ENCODE data around the gene ZNF155. TPM values are rescaled to one million over a fixed set of nuclear protein-coding genes. Genes with fewer than 3 reads are reported as not detected.

Gene ZNF155
- total and polyA plus RNA-seq, 8 donors, result 7.2 to 20.6 (median 17.0) TPM

DNA sequence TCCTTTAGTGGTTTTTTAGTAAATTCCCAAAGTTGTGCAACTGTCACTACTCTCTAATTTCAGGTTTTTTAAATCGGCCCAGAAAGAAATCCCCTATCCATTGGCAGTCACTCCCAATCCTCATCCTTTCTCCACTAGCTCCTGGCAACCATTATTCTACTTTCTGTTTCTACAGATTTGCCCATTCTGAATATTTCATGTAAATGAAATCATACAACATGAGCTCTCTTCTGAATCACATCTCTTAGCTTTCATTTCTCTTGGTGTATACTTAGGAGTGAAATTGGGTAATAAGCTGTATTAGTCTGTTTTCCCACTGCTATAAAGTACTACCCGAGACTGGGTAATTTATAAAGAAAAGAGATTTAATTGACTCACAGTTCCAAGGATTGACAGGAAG, 58.2 kb downstream of the ZNF155 start:
- intact Hi-C loops (cut with DNase I), result no loop called here
- Histone ChIP-seq H3K27ac (no peak overlapping the region), H3K9me3 (peaks cover 0 to 65% of the 10 kb centered on the region in 2 donors), H3K36me3 (no peaks in the 10 kb centered on the region), H3K4me1 (no peaks in the 10 kb centered on the region), H3K4me3 (no peak overlapping the region), H3K27me3 (peaks cover 0 to under 1% of the 10 kb centered on the region in 2 donors)
- DNase-seq (no peak), ATAC-seq (no peak)
- TF ChIP-seq, protein P1, sequence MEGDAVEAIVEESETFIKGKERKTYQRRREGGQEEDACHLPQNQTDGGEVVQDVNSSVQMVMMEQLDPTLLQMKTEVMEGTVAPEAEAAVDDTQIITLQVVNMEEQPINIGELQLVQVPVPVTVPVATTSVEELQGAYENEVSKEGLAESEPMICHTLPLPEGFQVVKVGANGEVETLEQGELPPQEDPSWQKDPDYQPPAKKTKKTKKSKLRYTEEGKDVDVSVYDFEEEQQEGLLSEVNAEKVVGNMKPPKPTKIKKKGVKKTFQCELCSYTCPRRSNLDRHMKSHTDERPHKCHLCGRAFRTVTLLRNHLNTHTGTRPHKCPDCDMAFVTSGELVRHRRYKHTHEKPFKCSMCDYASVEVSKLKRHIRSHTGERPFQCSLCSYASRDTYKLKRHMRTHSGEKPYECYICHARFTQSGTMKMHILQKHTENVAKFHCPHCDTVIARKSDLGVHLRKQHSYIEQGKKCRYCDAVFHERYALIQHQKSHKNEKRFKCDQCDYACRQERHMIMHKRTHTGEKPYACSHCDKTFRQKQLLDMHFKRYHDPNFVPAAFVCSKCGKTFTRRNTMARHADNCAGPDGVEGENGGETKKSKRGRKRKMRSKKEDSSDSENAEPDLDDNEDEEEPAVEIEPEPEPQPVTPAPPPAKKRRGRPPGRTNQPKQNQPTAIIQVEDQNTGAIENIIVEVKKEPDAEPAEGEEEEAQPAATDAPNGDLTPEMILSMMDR (IDR thresholded peaks at IDR 0.05), result no peak

Other genes starting within 250 kb of the ZNF155 start
- 10 to 100 TPM; 40.9 to 49.6 TPM for gene SMG9, start 229.2 kb upstream of the ZNF155 start, total RNA-seq
- gene SMG9, start 229.2 kb upstream of the ZNF155 start, polyA plus RNA-seq (ENCODE audit: insufficient read length in 6 of 6), result 10 to 100 TPM; 48.5 to 66.2 (median 55.7) TPM
- gene KCNN4, start 203.2 kb upstream of the ZNF155 start, total RNA-seq, result 10 to 100 TPM in 1 of 2 donors, 1 to 10 TPM in 1; 9.6 to 21.5 TPM
- 1 to 10 TPM in 5 of 6 donors, under 1 TPM in 1; 0.67 to 4.3 (median 2.0) TPM for gene KCNN4, start 203.2 kb upstream of the ZNF155 start, polyA plus RNA-seq (ENCODE audit: insufficient read length in 6 of 6)
- 1 to 10 TPM; 2.2 to 6.3 TPM for gene LYPD5, start 181.7 kb upstream of the ZNF155 start, total RNA-seq
- under 1 TPM; 0.20 to 0.80 (median 0.46) TPM for gene LYPD5, start 181.7 kb upstream of the ZNF155 start, polyA plus RNA-seq (ENCODE audit: insufficient read length in 6 of 6)
- 10 to 100 TPM in 1 of 2 donors, 1 to 10 TPM in 1; 8.1 to 10.4 TPM for gene ZNF283, start 156.9 kb upstream of the ZNF155 start, total RNA-seq
- gene ZNF283, start 156.9 kb upstream of the ZNF155 start, polyA plus RNA-seq (ENCODE audit: insufficient read length in 6 of 6), result 10 to 100 TPM; 19.2 to 26.8 (median 22.6) TPM
- 1 to 10 TPM; 2.1 to 6.1 TPM for gene ZNF404, start 100.2 kb upstream of the ZNF155 start, total RNA-seq
- 10 to 100 TPM; 16.0 to 22.6 (median 21.1) TPM for gene ZNF404, start 100.2 kb upstream of the ZNF155 start, polyA plus RNA-seq (ENCODE audit: insufficient read length in 6 of 6)
- 10 to 100 TPM; 12.9 to 13.4 TPM for gene ZNF45, start 48.9 kb upstream of the ZNF155 start, total RNA-seq
- 10 to 100 TPM; 30.1 to 33.4 (median 32.1) TPM for gene ZNF45, start 48.9 kb upstream of the ZNF155 start, polyA plus RNA-seq (ENCODE audit: insufficient read length in 6 of 6)
- 1 to 10 TPM; 4.3 to 6.5 TPM for gene ZNF221, start 33.0 kb upstream of the ZNF155 start, total RNA-seq
- 10 to 100 TPM in 1 of 6 donors, 1 to 10 TPM in 5; 6.4 to 11.9 (median 9.4) TPM for gene ZNF221, start 33.0 kb upstream of the ZNF155 start, polyA plus RNA-seq (ENCODE audit: insufficient read length in 6 of 6)
- gene ZNF230, start 18.8 kb downstream of the ZNF155 start, total RNA-seq, result 1 to 10 TPM; 4.0 to 8.1 TPM
- gene ZNF230, start 18.8 kb downstream of the ZNF155 start, polyA plus RNA-seq (ENCODE audit: insufficient read length in 6 of 6), result 10 to 100 TPM in 1 of 6 donors, 1 to 10 TPM in 5; 7.9 to 10.7 (median 9.4) TPM
- gene ZNF222, start 41.2 kb downstream of the ZNF155 start, total RNA-seq, result 1 to 10 TPM; 3.2 to 3.4 TPM
- gene ZNF222, start 41.2 kb downstream of the ZNF155 start, polyA plus RNA-seq (ENCODE audit: insufficient read length in 6 of 6), result 10 to 100 TPM in 5 of 6 donors, 1 to 10 TPM in 1; 9.6 to 13.4 (median 10.4) TPM
- gene ZNF223, start 67.8 kb downstream of the ZNF155 start, total RNA-seq, result 1 to 10 TPM; 5.0 to 5.1 TPM
- gene ZNF223, start 67.8 kb downstream of the ZNF155 start, polyA plus RNA-seq (ENCODE audit: insufficient read length in 6 of 6), result 10 to 100 TPM; 11.9 to 16.1 (median 14.1) TPM
- gene ZNF284, start 88.0 kb downstream of the ZNF155 start, total RNA-seq, result 1 to 10 TPM; 2.4 to 3.3 TPM
- gene ZNF284, start 88.0 kb downstream of the ZNF155 start, polyA plus RNA-seq (ENCODE audit: insufficient read length in 6 of 6), result 1 to 10 TPM; 6.1 to 9.9 (median 7.4) TPM
- gene ZNF224, start 110.2 kb downstream of the ZNF155 start, total RNA-seq, result 10 to 100 TPM; 21.6 to 21.7 TPM
- 10 to 100 TPM; 43.2 to 52.7 (median 50.9) TPM for gene ZNF224, start 110.2 kb downstream of the ZNF155 start, polyA plus RNA-seq (ENCODE audit: insufficient read length in 6 of 6)
- gene ZNF225, start 129.2 kb downstream of the ZNF155 start, total RNA-seq, result 1 to 10 TPM; 4.5 to 5.4 TPM
- 10 to 100 TPM; 11.4 to 14.5 (median 11.6) TPM for gene ZNF225, start 129.2 kb downstream of the ZNF155 start, polyA plus RNA-seq (ENCODE audit: insufficient read length in 6 of 6)
- gene ZNF234, start 157.4 kb downstream of the ZNF155 start, total RNA-seq, result 10 to 100 TPM; 11.2 to 13.0 TPM
- gene ZNF234, start 157.4 kb downstream of the ZNF155 start, polyA plus RNA-seq (ENCODE audit: insufficient read length in 6 of 6), result 10 to 100 TPM; 16.1 to 22.2 (median 20.9) TPM
- gene ZNF226, start 180.9 kb downstream of the ZNF155 start, total RNA-seq, result 10 to 100 TPM; 14.5 to 20.6 TPM
- 10 to 100 TPM; 25.3 to 37.7 (median 27.8) TPM for gene ZNF226, start 180.9 kb downstream of the ZNF155 start, polyA plus RNA-seq (ENCODE audit: insufficient read length in 6 of 6)
- gene ZNF227, start 228.3 kb downstream of the ZNF155 start, total RNA-seq, result 10 to 100 TPM; 13.3 to 13.8 TPM
- 10 to 100 TPM; 24.8 to 34.9 (median 28.6) TPM for gene ZNF227, start 228.3 kb downstream of the ZNF155 start, polyA plus RNA-seq (ENCODE audit: insufficient read length in 6 of 6)

Measured in left lung (tissue), 10 donors.